ENCODE measurements around the gene BDP1. TPM values are rescaled to one million over a fixed set of nuclear protein-coding genes. Genes with fewer than 3 reads are reported as not detected.

Gene BDP1
- total RNA-seq, 2 donors from 2014 or later: 26.7 to 31.9 TPM

DNA sequence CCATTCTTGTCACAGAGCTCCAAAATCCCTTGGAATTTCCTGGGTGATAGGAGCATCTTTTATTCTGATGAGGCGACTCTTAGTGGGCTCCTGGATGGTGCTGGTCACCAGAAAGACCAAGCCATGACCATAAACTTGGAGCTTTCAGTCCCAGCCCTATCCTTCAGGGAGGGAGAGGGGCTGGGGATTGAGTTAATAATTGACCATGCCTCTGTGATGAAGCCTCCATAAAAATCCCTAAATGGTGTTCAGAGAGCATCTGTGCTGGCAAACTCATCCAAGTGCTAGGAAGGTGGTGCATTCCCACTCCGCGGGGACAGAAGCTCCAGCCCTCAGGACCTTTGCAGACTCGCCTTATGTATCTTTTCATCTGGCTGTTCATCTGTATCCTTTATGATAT lies 160.4 kb downstream of the BDP1 start:
- TF ChIP-seq, protein P1, sequence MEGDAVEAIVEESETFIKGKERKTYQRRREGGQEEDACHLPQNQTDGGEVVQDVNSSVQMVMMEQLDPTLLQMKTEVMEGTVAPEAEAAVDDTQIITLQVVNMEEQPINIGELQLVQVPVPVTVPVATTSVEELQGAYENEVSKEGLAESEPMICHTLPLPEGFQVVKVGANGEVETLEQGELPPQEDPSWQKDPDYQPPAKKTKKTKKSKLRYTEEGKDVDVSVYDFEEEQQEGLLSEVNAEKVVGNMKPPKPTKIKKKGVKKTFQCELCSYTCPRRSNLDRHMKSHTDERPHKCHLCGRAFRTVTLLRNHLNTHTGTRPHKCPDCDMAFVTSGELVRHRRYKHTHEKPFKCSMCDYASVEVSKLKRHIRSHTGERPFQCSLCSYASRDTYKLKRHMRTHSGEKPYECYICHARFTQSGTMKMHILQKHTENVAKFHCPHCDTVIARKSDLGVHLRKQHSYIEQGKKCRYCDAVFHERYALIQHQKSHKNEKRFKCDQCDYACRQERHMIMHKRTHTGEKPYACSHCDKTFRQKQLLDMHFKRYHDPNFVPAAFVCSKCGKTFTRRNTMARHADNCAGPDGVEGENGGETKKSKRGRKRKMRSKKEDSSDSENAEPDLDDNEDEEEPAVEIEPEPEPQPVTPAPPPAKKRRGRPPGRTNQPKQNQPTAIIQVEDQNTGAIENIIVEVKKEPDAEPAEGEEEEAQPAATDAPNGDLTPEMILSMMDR (conservative IDR thresholded peaks at IDR 0.05): no peak
- Mint-ChIP-seq H3K27ac (no peak overlapping the region), H3K9me3 (peaks cover 4% of the 10 kb centered on the region), H3K4me3 (no peak overlapping the region), H3K27me3 (ENCODE audit: insufficient read depth) (no peaks in the 10 kb centered on the region), H3K36me3 (ENCODE audit: low read depth) (peaks cover 45% of the 10 kb centered on the region), H3K4me1 (peaks cover 6% of the 10 kb centered on the region)
- DNase-seq: no peak
- Histone ChIP-seq H3K4me3 (ENCODE audit: low read length) (no peak overlapping the region), H3K27me3 (ENCODE audit: control insufficient read depth, insufficient read depth, low read length, poor library complexity, severe bottlenecking) (no peaks in the 10 kb centered on the region), H3K27ac (ENCODE audit: low read depth, low read length) (no peak overlapping the region), H3K4me1 (ENCODE audit: control insufficient read depth, insufficient read depth, low read length) (no peaks in the 10 kb centered on the region), H3K9ac (ENCODE audit: extremely low read depth, low read length, poor library complexity, severe bottlenecking) (no peak overlapping the region), H3K36me3 (ENCODE audit: control insufficient read depth, insufficient read depth, low read length) (peaks cover 16% of the 10 kb centered on the region), H3K9me3 (ENCODE audit: control insufficient read depth, low read length) (peaks cover 7% of the 10 kb centered on the region)
- WGBS, 2 experiments (ENCODE audit: insufficient coverage in 1 of 2, insufficient read length in 1 of 2): 63 to 68% methylated on average over 3 to 4 of the region's 4 CpGs

Other genes with a start within 250 kb of the BDP1 start
- 10 to 100 TPM; 42.4 to 48.4 TPM for gene MCCC2, start 131.7 kb downstream of the BDP1 start, total RNA-seq